Sigmoid colon (tissue), 4 donors: Measurements from ENCODE around the gene FICD.

Source experiments
- EP300 ChIP-seq, 4 donors: sonication (generic); formaldehyde crosslinking; IDR thresholded peaks; one replicate each; pipeline ENCODE4 v1.6.1; 2017; ENCODE audit warnings: antibody characterized with exemption in 4 of 4
- POLR2AphosphoS5 ChIP-seq, 4 donors: sonication (generic); formaldehyde crosslinking; IDR thresholded peaks; one replicate each; pipeline ENCODE4 v1.6.1; 2017; ENCODE audit warnings: antibody characterized with exemption in 4 of 4
- TF ChIP-seq, protein P1 (sequence below), 4 experiments: fragments of 450-650 bp in 3 of 4; fragments of 200-600 bp in 1 of 4; IDR thresholded peaks; one replicate each; pipeline ENCODE4 v1.5.1; 2016 to 2019; ENCODE audit warnings: antibody characterized with exemption in 4 of 4, mild to moderate bottlenecking in 3 of 4, moderate library complexity in 2 of 4

DNA sequence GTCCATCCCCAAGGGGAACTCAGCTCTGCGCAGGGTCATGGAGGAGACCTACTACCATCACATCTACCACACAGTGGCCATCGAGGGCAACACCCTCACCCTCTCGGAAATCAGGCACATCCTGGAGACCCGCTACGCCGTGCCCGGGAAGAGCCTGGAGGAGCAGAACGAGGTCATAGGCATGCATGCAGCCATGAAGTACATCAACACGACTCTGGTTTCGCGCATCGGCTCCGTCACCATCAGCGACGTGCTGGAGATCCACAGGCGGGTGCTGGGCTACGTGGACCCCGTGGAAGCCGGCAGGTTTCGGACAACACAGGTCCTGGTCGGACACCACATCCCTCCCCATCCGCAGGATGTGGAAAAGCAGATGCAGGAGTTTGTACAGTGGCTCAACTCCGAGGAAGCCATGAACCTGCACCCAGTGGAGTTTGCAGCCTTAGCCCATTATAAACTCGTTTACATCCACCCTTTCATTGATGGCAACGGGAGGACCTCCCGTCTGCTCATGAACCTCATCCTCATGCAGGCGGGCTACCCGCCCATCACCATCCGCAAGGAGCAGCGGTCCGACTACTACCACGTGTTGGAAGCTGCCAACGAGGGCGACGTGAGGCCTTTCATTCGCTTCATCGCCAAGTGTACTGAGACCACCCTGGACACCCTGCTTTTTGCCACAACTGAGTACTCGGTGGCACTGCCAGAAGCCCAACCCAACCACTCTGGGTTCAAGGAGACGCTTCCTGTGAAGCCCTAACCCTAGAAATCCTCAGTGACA, 3.8 kb downstream of the FICD start:
- TF ChIP-seq, protein P1, sequence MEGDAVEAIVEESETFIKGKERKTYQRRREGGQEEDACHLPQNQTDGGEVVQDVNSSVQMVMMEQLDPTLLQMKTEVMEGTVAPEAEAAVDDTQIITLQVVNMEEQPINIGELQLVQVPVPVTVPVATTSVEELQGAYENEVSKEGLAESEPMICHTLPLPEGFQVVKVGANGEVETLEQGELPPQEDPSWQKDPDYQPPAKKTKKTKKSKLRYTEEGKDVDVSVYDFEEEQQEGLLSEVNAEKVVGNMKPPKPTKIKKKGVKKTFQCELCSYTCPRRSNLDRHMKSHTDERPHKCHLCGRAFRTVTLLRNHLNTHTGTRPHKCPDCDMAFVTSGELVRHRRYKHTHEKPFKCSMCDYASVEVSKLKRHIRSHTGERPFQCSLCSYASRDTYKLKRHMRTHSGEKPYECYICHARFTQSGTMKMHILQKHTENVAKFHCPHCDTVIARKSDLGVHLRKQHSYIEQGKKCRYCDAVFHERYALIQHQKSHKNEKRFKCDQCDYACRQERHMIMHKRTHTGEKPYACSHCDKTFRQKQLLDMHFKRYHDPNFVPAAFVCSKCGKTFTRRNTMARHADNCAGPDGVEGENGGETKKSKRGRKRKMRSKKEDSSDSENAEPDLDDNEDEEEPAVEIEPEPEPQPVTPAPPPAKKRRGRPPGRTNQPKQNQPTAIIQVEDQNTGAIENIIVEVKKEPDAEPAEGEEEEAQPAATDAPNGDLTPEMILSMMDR (IDR thresholded peaks at IDR 0.05) = no peak
- TF ChIP-seq POLR2AphosphoS5 (IDR thresholded peaks at IDR 0.05) (no peak), EP300 (IDR thresholded peaks at IDR 0.05) (no peak)
